ENCODE results near the gene OCA2. TPM values are rescaled to one million over a fixed set of nuclear protein-coding genes. Genes with fewer than 3 reads are reported as not detected.

Gene OCA2
- total RNA-seq, 6 donors from 2014 or later = 0.83 to 6.0 (median 2.0) TPM

DNA sequence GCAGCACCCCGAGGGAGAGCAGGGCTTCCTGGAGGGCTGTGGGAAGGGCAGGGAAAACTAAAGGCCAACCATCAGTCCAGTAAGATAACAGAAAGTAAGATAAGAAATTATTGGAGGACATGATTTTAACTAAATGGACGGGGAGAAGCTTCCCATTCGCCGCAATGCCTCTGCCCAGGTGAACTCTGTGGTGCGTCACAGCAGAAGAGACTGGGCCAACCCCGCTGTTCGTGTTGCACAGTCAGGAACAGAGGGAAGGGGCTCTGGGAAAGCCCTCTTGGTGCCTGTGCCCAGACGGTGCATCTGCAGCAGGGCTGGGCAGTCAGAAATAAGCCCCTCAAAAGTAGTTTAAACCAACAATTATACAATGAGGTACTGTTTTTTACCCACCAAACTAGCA, 284.1 kb downstream of the OCA2 start:
- WGBS, 2 donors = 83 to 86% methylated on average over 7 to 8 of the region's 8 CpGs
- Histone ChIP-seq H3K27me3 (no peaks in the 10 kb centered on the region), H3K9me3 (peaks cover 0 to 9% (median 3%) of the 10 kb centered on the region in 4 donors), H3K4me3 (no peak overlapping the region), H3K4me1 (no peaks in the 10 kb centered on the region), H3K36me3 (no peaks in the 10 kb centered on the region), H3K27ac (no peak overlapping the region)
- TF ChIP-seq POLR2A (IDR thresholded peaks at IDR 0.05) (no peak), EP300 (IDR thresholded peaks at IDR 0.05) (no peak), POLR2AphosphoS5 (IDR thresholded peaks at IDR 0.05) (no peak)
- TF ChIP-seq, protein P1, sequence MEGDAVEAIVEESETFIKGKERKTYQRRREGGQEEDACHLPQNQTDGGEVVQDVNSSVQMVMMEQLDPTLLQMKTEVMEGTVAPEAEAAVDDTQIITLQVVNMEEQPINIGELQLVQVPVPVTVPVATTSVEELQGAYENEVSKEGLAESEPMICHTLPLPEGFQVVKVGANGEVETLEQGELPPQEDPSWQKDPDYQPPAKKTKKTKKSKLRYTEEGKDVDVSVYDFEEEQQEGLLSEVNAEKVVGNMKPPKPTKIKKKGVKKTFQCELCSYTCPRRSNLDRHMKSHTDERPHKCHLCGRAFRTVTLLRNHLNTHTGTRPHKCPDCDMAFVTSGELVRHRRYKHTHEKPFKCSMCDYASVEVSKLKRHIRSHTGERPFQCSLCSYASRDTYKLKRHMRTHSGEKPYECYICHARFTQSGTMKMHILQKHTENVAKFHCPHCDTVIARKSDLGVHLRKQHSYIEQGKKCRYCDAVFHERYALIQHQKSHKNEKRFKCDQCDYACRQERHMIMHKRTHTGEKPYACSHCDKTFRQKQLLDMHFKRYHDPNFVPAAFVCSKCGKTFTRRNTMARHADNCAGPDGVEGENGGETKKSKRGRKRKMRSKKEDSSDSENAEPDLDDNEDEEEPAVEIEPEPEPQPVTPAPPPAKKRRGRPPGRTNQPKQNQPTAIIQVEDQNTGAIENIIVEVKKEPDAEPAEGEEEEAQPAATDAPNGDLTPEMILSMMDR (IDR thresholded peaks at IDR 0.05) = no peak
- DNase-seq = no peak
- ATAC-seq (ENCODE audit: low FRiP score in 2 of 2) = no peak

- TF ChIP-seq, protein P1 (IDR thresholded peaks at IDR 0.05) = no peak
- no peak for TF ChIP-seq POLR2AphosphoS5 (IDR thresholded peaks at IDR 0.05)
- TF ChIP-seq POLR2A (IDR thresholded peaks at IDR 0.05) = no peak
- TF ChIP-seq EP300 (IDR thresholded peaks at IDR 0.05) = no peak
- H3K27me3 ChIP-seq = no peaks in the 10 kb centered on the region
- no peak overlapping the region for H3K27ac ChIP-seq
- no peak overlapping the region for H3K4me3 ChIP-seq
- whole genome bisulfite sequencing, 2 donors = 86% methylated on average over 2 of the region's 2 CpGs; no CpG with 5 or more reads in 1 of the 2 donors
- ATAC-seq (ENCODE audit: low FRiP score in 2 of 2) (no peak), DNase-seq (no peak)
- H3K4me1 ChIP-seq = no peaks in the 10 kb centered on the region
- peaks cover 0 to 9% (median 3%) of the 10 kb centered on the region in 4 donors for H3K9me3 ChIP-seq
- no peaks in the 10 kb centered on the region for H3K36me3 ChIP-seq
Measured at GRCh38 chr15:27813139-27813538, 286.0 kb downstream of the OCA2 start.

DNA sequence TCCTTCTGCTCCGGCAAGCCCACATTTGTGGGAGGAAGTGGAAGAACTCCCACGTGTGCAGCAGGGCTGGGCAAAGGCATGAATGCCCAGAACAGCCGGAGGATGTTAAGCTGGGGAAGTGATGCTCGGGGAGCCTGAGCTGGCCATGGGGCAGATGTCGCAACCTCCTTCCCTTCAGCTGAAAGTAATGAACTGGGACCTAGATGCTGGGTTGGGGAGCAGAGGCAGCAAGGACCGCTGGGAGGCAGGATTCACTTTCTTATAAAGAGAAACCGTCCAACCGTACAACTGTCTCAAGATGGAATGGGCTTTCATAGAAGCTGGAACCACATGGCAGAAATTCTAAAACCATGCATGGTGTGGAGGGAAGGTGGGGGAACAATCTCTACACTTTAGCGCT, 290.9 kb downstream of the OCA2 start:
- ATAC-seq (ENCODE audit: low FRiP score in 2 of 2) (no peak), DNase-seq (no peak)
- Histone ChIP-seq H3K4me1 (no peaks in the 10 kb centered on the region), H3K9me3 (peaks cover 0 to 6% (median 0%) of the 10 kb centered on the region in 4 donors), H3K27ac (no peak overlapping the region), H3K36me3 (no peaks in the 10 kb centered on the region), H3K27me3 (no peaks in the 10 kb centered on the region), H3K4me3 (no peak overlapping the region)
- 76 to 79% methylated on average over 9 of the region's 9 CpGs for WGBS, 2 donors
- no peak for TF ChIP-seq POLR2A (IDR thresholded peaks at IDR 0.05)
- TF ChIP-seq, protein P1 (IDR thresholded peaks at IDR 0.05) = no peak
- TF ChIP-seq POLR2AphosphoS5 (IDR thresholded peaks at IDR 0.05) = no peak
- no peak for TF ChIP-seq EP300 (IDR thresholded peaks at IDR 0.05)

GRCh38 chr15:27807335-27807734, 291.8 kb downstream of the OCA2 start:
- TF ChIP-seq POLR2AphosphoS5 (IDR thresholded peaks at IDR 0.05) (no peak), EP300 (IDR thresholded peaks at IDR 0.05) (no peak), POLR2A (IDR thresholded peaks at IDR 0.05) (no peak)
- TF ChIP-seq, protein P1 (IDR thresholded peaks at IDR 0.05) = no peak
- Histone ChIP-seq H3K36me3 (no peaks in the 10 kb centered on the region), H3K9me3 (peaks cover 0 to 6% (median 0%) of the 10 kb centered on the region in 4 donors), H3K27ac (no peak overlapping the region), H3K27me3 (no peaks in the 10 kb centered on the region), H3K4me3 (no peak overlapping the region), H3K4me1 (no peaks in the 10 kb centered on the region)
- ATAC-seq (ENCODE audit: low FRiP score in 2 of 2) (no peak), DNase-seq (no peak)
- 80 to 85% methylated on average over 6 to 7 of the region's 7 CpGs for WGBS, 2 donors

- peak in 1 of 2 donors; percentile 11 for ATAC-seq (ENCODE audit: low FRiP score in 2 of 2)
- no peak overlapping the region for H3K4me3 ChIP-seq
- peak in 1 of 2 donors; percentile 51 for DNase-seq
- H3K27me3 ChIP-seq = no peaks in the 10 kb centered on the region
- peaks cover 0 to 6% (median 0%) of the 10 kb centered on the region in 4 donors for H3K9me3 ChIP-seq
- TF ChIP-seq POLR2A (IDR thresholded peaks at IDR 0.05) (no peak), EP300 (IDR thresholded peaks at IDR 0.05) (no peak)
- TF ChIP-seq, protein P1 (IDR thresholded peaks at IDR 0.05) = no peak
- no peaks in the 10 kb centered on the region for H3K36me3 ChIP-seq
- H3K4me1 ChIP-seq = no peaks in the 10 kb centered on the region
- H3K27ac ChIP-seq = no peak overlapping the region
- 93 to 95% methylated on average over 21 of the region's 21 CpGs for WGBS, 2 donors
Measured at GRCh38 chr15:27806396-27806795, 292.7 kb downstream of the OCA2 start.
